GM23338 (cell line): ENCODE measurements around the gene TNFSF9. TPM values are rescaled to one million over a fixed set of nuclear protein-coding genes. Genes with fewer than 3 reads are reported as not detected.

Source experiments
- ATAC-seq: fragments of 200-7000 bp; cut with Tn5 transposase; 3 replicates; pipeline ENCODE4 v1.9.1; 2020
- DNase-seq: peaks from one replicate; pipeline ENCODE4 v3.0.0-alpha.2; 2015; ENCODE audit warnings: low spot score
- H2AFZ ChIP-seq: fragments of 200-600 bp; sonication (generic); 2 replicates; pipeline ENCODE4 v1.8.0; 2016; ENCODE audit warnings: antibody characterized with exemption, mild to moderate bottlenecking, moderate library complexity
- H3F3A ChIP-seq: fragments of 200-600 bp; sonication (generic); replicated peaks from 2 replicates; pipeline ENCODE4 v1.8.0; 2017; ENCODE audit warnings: antibody characterized with exemption, mixed run types, low read depth
- H3K27ac ChIP-seq: fragments of 200-600 bp; sonication (generic); 2 replicates; pipeline ENCODE4 v1.6.1; 2016; ENCODE audit warnings: low read depth
- H3K27me3 ChIP-seq: fragments of 200-600 bp; sonication (generic); 2 replicates; pipeline ENCODE4 v1.8.0; 2016; ENCODE audit warnings: mild to moderate bottlenecking, mixed run types, moderate library complexity; ENCODE audit not compliant: insufficient read depth
- H3K36me3 ChIP-seq: fragments of 200-600 bp; sonication (generic); 2 replicates; pipeline ENCODE4 v1.8.0; 2016; ENCODE audit warnings: mild to moderate bottlenecking; ENCODE audit not compliant: insufficient read depth
- H3K4me1 ChIP-seq: fragments of 200-600 bp; sonication (generic); 2 replicates; pipeline ENCODE4 v1.8.0; 2016; ENCODE audit warnings: mild to moderate bottlenecking, moderate library complexity; ENCODE audit not compliant: insufficient read depth
- H3K4me2 ChIP-seq: fragments of 200-600 bp; sonication (generic); 2 replicates; pipeline ENCODE4 v1.7.1; 2017; ENCODE audit warnings: mixed run types
- H3K4me3 ChIP-seq: fragments of 200-600 bp; sonication (generic); 2 replicates; pipeline ENCODE4 v1.6.1; 2016; ENCODE audit warnings: mixed run types
- H3K79me2 ChIP-seq: fragments of 200-600 bp; sonication (generic); replicated peaks from 2 replicates; pipeline ENCODE4 v1.8.0; 2017; ENCODE audit warnings: mild to moderate bottlenecking; ENCODE audit not compliant: insufficient read depth
- H3K9me2 ChIP-seq: fragments of 200-600 bp; sonication (generic); 2 replicates; pipeline ENCODE4 v1.8.0; 2017; ENCODE audit not compliant: insufficient read depth
- H4K20me1 ChIP-seq: fragments of 200-600 bp; sonication (generic); replicated peaks from 2 replicates; pipeline ENCODE4 v1.8.0; 2017; ENCODE audit warnings: mild to moderate bottlenecking; ENCODE audit not compliant: insufficient read depth
- H3K27ac Mint-ChIP-seq: 2 replicates; pipeline ENCODE4 v1.8.0; 2020; ENCODE audit warnings: inconsistent platforms, mild to moderate bottlenecking, moderate library complexity, mixed read lengths
- H3K27me3 Mint-ChIP-seq: 3 replicates; pipeline ENCODE4 v1.8.0; 2022; ENCODE audit warnings: low read depth, mild to moderate bottlenecking, moderate library complexity, mixed read lengths, inconsistent platforms; ENCODE audit not compliant: insufficient read depth, poor library complexity
- H3K36me3 Mint-ChIP-seq: 3 replicates; pipeline ENCODE4 v1.8.0; 2021; ENCODE audit warnings: low read depth, mild to moderate bottlenecking, inconsistent platforms, moderate library complexity, mixed read lengths
- H3K4me1 Mint-ChIP-seq: 3 replicates; pipeline ENCODE4 v1.8.0; 2020; ENCODE audit warnings: mild to moderate bottlenecking, inconsistent platforms, mixed read lengths
- H3K4me3 Mint-ChIP-seq: 3 replicates; pipeline ENCODE4 v1.8.0; 2021; ENCODE audit warnings: moderate library complexity, mild to moderate bottlenecking, inconsistent platforms, mixed read lengths
- H3K9me3 Mint-ChIP-seq: 3 replicates; pipeline ENCODE4 v1.8.0; 2020; ENCODE audit warnings: moderate library complexity, mild to moderate bottlenecking, inconsistent platforms, mixed read lengths
- CREB1 ChIP-seq: fragments of 250-450 bp; sonication (Bioruptor Pico); IDR thresholded peaks from 2 replicates; pipeline ENCODE4 v1.5.0; 2020; ENCODE audit warnings: low read depth, mild to moderate bottlenecking, moderate library complexity
- CTCF ChIP-seq, 2 experiments: fragments of 200-600 bp in 1 of 2; sonication (generic) in 1 of 2; conservative IDR thresholded peaks; 2 replicates each; pipeline versions ENCODE4 v1.5.1 to v1.6.1; 2016 to 2017; ENCODE audit warnings: antibody characterized with exemption in 2 of 2, low read depth in 2 of 2, mild to moderate bottlenecking in 2 of 2, moderate library complexity in 1 of 2
- POLR2AphosphoS5 ChIP-seq: IDR thresholded peaks from 2 replicates; pipeline ENCODE4 v1.6.1; 2016; ENCODE audit warnings: antibody characterized with exemption, low read depth
- REST ChIP-seq: IDR thresholded peaks from one replicate; pipeline ENCODE4 v1.6.1; 2018; ENCODE audit warnings: antibody characterized with exemption; ENCODE audit not compliant: unreplicated experiment
- long read RNA-seq: library from polyadenylated mRNA; unstranded; transcript quantifications from one replicate; pipeline ENCODE4 v2.0.0, GENCODE V29; 2020; ENCODE audit not compliant: unreplicated experiment
- polyA plus RNA-seq: library from polyadenylated mRNA; unstranded; fragments of >200 nt; fragmentation: Nextera tagmentation; extraction: Ambion mirVana; gene quantifications from 2 replicates; pipeline ENCODE4 v1.2.1, GENCODE V29; 2016
- total RNA-seq: library from RNA; depleted of rRNA; stranded (reverse); fragments of >200 nt; shearing (Covaris generic); gene quantifications from 2 replicates; pipeline ENCODE4 v1.2.3, GENCODE V29; 2014; rRNA removed
- TF ChIP-seq, protein P1 (sequence below): IDR thresholded peaks from 2 replicates; pipeline ENCODE4 v1.6.1; 2016; ENCODE audit warnings: antibody characterized with exemption

Gene TNFSF9, protein sequence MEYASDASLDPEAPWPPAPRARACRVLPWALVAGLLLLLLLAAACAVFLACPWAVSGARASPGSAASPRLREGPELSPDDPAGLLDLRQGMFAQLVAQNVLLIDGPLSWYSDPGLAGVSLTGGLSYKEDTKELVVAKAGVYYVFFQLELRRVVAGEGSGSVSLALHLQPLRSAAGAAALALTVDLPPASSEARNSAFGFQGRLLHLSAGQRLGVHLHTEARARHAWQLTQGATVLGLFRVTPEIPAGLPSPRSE
- total RNA-seq, result 5.3 and 9.1 TPM in 2 replicates
- polyA plus RNA-seq, result 2.6 and 2.8 TPM in 2 replicates
- long read RNA-seq, result 0 reads

DNA sequence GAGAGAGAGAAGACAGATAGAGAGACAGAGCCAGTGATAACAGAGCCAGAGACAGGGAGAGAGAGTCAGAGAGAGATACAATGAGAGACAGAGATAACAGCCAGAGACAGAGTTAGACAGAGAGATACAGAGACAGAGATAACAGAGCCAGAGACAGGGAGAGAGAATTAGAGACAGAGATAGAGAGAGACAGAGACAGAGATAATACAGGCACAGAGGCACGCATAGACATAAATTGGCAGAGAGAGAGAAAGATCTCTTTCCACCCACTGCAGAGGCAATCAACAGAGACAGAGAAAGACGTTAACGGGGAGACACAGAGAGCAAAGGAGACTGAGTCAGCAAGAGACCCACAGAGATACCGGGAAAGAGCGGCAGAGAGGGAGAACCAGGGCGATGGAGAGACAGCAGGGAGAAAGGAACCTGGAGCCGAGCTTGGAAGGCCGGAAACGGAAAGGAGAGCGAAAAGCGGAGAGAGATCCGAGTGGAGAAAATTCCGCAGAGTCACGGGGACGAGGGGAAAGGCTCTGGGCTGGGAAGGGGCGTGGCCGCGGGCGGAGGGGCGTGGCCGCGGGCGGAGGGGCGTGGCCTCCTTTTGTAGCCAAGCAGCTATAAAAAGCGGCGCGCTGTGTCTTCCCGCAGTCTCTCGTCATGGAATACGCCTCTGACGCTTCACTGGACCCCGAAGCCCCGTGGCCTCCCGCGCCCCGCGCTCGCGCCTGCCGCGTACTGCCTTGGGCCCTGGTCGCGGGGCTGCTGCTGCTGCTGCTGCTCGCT lies at the start of gene TNFSF9:
Gene TNFSF9, plus strand, starts transcription at position 641 of the 777 bp plus-strand sequence. Its CDS starts 11 bp downstream, at position 652.
- Histone ChIP-seq H3K4me1 (peaks cover 30% of the 10 kb centered on the region), H3K9me2 (no peaks in the 10 kb centered on the region), H3K27ac (no peak within 1 kb of the TSS), H3K4me2 (peak within 1 kb of the TSS; percentile 94), H3K36me3 (no peaks in the 10 kb centered on the region), H4K20me1 (no peaks in the 10 kb centered on the region), H3K27me3 (peaks cover 54% of the 10 kb centered on the region), H3F3A (peaks cover 10% of the 10 kb centered on the region), H3K79me2 (no peaks in the 10 kb centered on the region), H3K4me3 (peak within 1 kb of the TSS; percentile 72), H2AFZ (peak within 1 kb of the TSS; percentile 96)
- Mint-ChIP-seq H3K27ac (peak within 1 kb of the TSS; percentile 74), H3K4me1 (peaks cover 22% of the 10 kb centered on the region), H3K36me3 (peaks cover 22% of the 10 kb centered on the region), H3K27me3 (peaks cover 47% of the 10 kb centered on the region), H3K4me3 (peak within 1 kb of the TSS; percentile 74), H3K9me3 (peaks cover 46% of the 10 kb centered on the region)
- peak; percentile 60; the same call in 1 of the 2 replicates for TF ChIP-seq POLR2AphosphoS5
- no peak for TF ChIP-seq CREB1 (CRISPR knock-in tag)
- no peak for TF ChIP-seq REST
- ATAC-seq (peak; percentile 42), DNase-seq (peak; percentile 87)

DNA sequence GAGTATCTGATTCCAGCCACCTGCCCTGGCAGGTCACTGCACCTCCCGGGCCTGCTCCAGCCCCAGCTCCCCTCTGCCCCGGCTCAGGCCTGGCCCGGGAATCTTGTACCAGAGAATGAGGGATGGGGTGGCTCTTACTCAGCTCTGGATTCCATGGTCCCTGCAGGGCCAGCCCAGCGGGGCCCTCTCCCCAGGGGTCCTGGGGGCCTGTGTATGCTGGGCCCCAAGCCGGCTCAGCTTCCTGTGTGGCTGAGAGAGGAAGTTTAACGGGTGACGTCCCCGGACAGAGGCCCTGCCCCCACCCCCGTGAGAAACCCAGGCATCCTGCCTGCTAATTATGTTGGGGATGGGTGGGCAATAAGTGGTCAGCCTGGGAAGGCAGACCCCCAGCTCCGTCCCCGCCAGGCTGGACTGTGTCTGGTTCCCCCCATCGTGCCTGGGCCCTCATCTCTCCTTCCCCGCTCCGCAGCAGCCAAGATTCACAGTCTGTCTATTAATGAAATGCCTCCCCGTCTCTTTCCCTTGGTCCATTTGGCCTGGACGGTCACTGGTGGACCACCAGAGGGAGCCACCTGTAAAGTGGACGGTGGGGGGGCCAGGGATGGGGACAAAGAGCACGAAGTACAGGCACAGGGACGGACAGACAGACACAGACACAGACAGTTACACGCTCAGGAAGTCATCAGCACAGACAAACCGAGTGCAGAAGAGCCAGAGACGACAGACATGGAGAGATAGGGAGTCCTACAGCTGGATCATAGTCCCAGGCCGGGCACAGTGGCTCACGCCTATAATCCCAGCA lies 49.1 kb upstream of the TNFSF9 start, which contains the start of gene DENND1C:
Gene DENND1C, minus strand, starts transcription at position 247 of the 802 bp plus-strand sequence. Its CDS starts 92 bp downstream, at position 155.
- no peak within 1 kb of the TSS for H3K4me3 Mint-ChIP-seq
- ATAC-seq, result peak; percentile 62

More for the DNA sequence above, 49.1 kb upstream of the TNFSF9 start, which contains the start of gene DENND1C:
- H3K27me3 ChIP-seq, result no peaks in the 10 kb centered on the region
- peak within 1 kb of the TSS; percentile 89; the same call in 1 of the 2 replicates for H2AFZ ChIP-seq
- Mint-ChIP-seq H3K9me3 (no peaks in the 10 kb centered on the region; the same call in 2 of the 3 replicates), H3K27me3 (peaks cover 7% of the 10 kb centered on the region), H3K36me3 (no peaks in the 10 kb centered on the region), H3K4me1 (peaks cover 12% of the 10 kb centered on the region; the same call in 2 of the 3 replicates), H3K27ac (no peak within 1 kb of the TSS)
- H3K79me2 ChIP-seq, result no peaks in the 10 kb centered on the region
- no peak within 1 kb of the TSS for H3K4me3 ChIP-seq
- H3K36me3 ChIP-seq, result no peaks in the 10 kb centered on the region
- H3K9me2 ChIP-seq, result no peaks in the 10 kb centered on the region
- peak within 1 kb of the TSS; percentile 38; the same call in 1 of the 2 replicates for H3K4me2 ChIP-seq
- H3K4me1 ChIP-seq, result peaks cover 7% of the 10 kb centered on the region
- TF ChIP-seq, protein P1, sequence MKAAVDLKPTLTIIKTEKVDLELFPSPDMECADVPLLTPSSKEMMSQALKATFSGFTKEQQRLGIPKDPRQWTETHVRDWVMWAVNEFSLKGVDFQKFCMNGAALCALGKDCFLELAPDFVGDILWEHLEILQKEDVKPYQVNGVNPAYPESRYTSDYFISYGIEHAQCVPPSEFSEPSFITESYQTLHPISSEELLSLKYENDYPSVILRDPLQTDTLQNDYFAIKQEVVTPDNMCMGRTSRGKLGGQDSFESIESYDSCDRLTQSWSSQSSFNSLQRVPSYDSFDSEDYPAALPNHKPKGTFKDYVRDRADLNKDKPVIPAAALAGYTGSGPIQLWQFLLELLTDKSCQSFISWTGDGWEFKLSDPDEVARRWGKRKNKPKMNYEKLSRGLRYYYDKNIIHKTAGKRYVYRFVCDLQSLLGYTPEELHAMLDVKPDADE, result no peak
- TF ChIP-seq REST (no peak), CTCF (conservative IDR thresholded peaks at IDR 0.05; ENCODE audit: low read depth in 2 of 2) (peak; percentile 77 to 82)
- H3K27ac ChIP-seq, result no peak within 1 kb of the TSS
- peak; percentile 74 for DNase-seq
- H3F3A ChIP-seq, result no peaks in the 10 kb centered on the region
- H4K20me1 ChIP-seq, result no peaks in the 10 kb centered on the region
